GM18505 (cell line): Measurements from ENCODE around the gene MMP25.

Source experiments
- ATAC-seq: cut with Tn5 transposase; IDR thresholded peaks from one replicate; pipeline ENCODE4 v1.9.1; 2021; ENCODE audit not compliant: unreplicated experiment
- POLR2A ChIP-seq: IDR thresholded peaks from 4 replicates; pipeline ENCODE4 v1.6.1; 2011; ENCODE audit warnings: borderline replicate concordance; ENCODE audit not compliant: insufficient read depth, insufficient read length; ENCODE audit errors: extremely low read depth

Gene MMP25

DNA sequence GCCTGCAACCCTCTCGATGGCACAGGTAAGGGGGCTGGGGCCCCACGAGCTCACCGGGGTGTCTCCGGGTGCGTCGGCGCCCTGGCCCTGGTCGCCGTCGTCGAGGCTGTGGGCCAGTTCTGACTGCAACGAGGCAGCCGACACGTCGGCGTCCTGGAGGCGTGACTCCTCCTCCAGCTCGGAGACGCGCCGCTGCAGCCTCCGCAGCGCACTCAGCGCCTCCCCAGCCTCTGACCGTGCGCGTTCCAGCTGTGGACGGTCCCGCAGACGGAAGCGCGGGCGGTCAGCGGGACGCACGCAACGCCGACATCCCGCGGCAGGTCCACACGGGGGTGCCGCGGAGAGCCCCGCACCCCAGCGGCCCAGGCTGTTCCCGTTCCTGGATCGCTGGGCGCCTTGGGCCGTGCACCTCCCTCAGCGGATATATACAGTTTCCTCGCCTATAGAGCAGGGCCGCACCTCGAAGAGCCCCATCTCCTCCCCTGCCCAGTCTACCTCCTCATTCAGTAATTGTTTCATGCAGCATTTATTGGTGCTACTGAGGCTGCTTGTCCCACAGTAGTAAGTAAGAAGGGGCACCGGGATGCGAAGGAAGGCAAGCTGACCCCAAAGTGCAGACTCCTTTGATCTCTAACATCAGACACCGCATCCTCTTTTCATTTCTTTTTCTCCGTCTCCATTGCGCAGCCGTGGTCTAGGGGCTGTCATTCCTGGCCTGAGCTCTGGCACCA, 16.7 kb upstream of the MMP25 start:
- TF ChIP-seq POLR2A, result no peak
- ATAC-seq, result no peak

DNA sequence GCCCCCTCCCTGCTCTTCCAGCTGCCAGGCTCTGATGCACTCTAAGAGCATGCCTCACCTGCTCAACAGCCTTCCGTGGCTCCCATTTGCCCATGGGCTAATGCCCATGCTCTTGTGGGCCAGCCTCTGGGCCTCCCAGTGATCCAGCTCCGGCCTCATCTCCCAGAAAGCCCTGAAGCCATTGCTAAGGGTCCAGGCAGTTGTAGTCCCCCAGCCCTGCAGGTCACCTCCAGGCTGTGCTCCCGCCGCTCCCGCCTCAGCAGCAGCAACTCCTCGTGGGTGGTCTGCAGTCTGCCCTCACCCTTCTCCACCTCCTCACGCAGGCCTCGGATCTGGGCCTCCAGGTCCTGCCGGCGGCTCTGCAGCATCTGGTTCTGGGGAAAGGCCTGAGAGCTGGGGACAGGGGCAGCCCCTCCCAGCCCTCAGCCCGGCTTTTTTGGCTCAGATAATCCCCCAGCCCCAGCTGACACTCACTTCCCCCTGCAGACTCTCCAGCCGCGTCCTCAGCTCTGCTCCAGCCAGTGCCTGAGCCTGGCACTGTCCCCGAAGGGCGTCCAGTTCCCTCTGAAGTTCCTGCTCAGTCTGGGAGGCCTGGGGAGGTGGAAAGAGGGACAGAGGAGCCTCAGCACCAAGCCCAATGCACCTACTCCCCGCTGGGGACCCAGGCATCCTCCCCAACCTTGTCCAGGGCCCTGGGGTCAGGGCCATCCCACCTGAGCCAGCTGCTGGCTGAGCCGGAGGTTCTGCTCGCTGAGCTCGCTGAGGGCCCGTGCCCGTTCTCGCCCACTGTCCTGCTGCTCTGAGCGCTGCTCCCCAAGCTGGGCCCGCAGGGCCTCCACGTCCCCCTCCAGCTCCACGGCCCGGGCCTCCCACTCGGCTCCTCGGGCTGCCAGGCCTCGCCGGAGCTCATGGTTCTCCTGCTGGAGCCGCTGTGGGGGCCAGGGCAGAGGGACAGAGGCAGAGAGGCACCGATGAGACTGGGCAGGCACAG, 15.8 kb upstream of the MMP25 start:
- no peak for TF ChIP-seq POLR2A
- no peak for ATAC-seq

DNA sequence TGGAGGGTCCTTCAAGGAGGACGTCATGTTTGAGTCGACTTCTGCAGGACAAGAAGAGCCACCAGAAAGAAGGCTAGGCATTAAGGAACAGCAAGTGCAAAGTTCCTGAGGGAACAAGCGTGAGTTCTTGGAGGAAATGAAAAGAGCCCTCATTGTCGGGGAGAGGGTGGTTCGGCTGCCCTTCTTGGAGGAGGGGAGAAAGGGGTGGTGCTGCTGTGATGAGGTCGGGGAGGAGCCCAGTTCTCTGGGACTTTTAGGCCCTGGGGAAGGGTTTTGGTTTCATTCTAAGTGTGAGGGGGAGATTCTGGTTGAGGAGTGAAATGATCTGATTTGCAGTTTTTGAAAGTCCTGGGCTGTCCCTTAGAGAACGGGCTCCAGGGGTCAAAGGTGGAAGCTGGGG, 13.7 kb upstream of the MMP25 start:
- ATAC-seq, result no peak
- no peak for TF ChIP-seq POLR2A

DNA sequence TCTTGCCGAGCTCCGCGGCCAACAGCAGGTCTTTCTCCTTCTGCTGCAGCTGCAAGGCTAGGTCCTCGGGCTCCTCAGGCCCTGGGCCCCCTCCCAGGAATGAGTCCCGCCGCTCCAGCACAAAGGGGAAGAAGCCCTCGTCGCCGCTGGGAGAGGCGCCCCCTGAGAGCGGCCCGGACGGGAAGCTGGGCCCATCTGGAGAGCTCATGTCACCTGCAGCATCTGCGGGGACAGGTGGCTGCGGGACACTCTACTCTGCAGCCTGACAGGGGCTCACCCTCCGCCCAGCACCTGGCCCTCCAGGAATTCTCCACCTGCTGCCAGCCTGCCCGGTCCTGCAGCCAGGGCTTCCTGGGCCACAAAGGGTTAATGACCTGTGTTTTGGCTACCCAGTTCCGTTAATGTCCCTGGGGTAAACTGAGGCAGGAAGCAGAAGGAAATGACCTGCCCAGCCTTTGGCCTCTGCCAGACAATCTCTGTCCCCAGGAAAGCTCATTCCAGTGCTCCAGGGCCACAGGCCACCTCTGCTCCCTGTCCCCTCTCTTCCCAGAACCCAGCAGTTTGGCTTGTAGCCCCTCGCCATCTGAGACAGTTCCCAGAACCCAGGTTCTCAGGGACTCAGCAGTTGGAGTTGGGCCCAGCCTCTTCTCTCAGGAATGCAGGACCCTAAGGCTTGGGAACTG, 10.9 kb upstream of the MMP25 start:
- TF ChIP-seq POLR2A, result no peak
- no peak for ATAC-seq

DNA sequence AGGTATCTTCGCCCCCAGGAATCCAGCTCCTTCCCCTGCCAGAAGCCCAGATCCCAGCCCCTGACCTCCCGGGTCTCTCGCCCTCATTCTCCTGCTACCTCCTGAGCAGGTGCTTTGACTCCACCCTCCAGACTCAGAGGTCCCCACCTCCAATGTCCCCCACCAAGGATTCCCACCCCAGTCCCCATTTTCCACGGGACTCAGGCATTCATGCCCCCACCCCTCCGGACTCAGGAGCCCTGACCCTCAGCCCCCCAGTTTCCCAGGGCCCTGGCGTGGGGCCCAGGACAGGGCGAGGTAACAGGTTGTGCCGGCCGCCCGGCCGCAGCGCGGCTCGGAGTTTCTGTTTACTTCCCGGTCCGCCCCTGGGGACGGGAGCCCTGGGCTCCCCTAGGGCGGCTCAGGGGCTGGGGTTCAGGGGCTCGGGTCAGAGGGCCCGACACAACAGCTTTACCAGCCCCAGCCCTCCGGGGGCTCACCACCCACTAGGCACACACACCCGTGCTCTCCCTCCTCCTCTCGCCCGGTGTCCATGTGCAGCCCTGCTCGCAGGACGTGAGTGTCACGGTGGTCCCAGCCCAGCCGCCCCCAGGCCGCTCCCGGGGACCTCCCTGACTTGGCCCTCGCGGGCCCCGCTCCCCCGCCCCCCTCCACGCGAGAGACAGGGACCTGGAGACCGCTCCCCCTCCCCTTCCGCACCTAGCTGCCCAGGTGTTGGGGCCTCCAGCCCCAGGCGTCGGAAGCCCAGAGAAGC, 10.2 kb upstream of the MMP25 start:
- no peak for TF ChIP-seq POLR2A
- no peak for ATAC-seq

DNA sequence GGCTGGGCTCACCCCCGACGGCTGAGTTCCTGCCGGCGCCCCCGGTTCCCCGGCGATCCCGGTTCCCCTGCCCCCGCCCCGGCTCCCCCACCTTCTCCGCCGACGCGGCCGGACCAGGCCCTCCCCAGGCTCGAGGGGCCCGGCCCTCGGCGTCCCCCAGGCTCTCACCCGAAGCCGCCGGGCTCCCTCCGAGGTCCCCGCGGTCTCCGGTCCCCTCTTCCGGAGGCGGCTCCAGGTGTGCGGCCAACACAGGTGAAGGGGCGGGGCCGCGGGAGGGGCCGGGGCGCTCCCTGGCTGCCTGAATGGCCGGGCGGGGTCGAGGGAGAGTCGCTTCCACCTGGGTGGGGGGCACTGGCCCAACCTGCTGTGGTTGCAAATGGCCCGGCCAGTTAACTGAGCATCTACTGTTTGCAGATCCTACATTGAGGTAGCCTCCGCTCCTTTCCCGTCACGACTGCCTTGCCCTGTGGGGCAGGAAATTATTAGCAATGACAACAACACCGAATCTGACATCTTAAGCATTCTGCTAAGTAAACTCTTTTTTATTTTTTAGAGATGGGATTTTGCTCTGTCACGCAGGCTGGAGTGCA, 9.5 kb upstream of the MMP25 start, which contains the start of gene BICDL2:
Gene BICDL2, minus strand, starts transcription at position 219 of the 590 bp plus-strand sequence. CDS start 1,448 bp downstream, outside the sequence.
- no peak for TF ChIP-seq POLR2A

DNA sequence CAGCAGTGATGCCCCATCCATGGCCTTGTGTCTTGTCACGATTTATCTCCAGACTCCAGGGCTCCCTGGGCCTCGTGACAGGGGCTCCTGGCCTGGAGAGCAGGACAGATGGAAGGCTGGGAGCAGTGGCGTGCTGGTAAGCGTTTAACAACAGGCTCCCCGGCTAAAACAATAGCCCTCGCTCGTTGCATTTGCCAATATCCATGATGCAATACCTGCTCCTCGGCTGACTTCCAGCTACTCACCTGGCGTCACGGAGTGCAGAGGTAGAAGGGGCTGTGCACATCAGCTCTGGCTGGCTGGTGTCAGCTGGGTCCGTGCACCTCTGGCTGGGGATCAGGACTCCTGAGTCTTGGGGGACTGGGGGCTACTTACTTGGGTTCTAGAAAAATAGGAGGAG, 8.1 kb upstream of the MMP25 start:
- ATAC-seq, result no peak
- no peak for TF ChIP-seq POLR2A

More for the DNA sequence above, 9.5 kb upstream of the MMP25 start, which contains the start of gene BICDL2:
- no peak for ATAC-seq

DNA sequence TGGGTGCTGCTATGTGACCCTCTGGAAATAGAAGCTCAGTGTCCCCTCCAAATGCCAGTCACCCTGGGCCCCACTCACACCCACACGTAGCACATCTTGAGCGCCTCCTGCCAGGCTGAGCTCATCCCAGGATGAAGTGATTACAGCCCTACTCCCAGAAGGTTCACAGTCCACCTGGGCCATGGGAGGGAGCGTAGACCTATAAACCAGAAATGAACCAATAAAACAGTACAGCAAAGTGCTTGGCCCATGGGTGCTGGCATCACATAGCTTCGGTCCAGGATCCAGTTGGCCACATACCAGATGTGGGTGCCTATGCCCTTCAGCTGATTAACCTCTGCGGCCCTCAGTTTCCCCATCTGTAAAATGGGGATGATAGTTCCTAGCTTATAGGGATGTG, 7.5 kb upstream of the MMP25 start:
- no peak for TF ChIP-seq POLR2A
- no peak for ATAC-seq

DNA sequence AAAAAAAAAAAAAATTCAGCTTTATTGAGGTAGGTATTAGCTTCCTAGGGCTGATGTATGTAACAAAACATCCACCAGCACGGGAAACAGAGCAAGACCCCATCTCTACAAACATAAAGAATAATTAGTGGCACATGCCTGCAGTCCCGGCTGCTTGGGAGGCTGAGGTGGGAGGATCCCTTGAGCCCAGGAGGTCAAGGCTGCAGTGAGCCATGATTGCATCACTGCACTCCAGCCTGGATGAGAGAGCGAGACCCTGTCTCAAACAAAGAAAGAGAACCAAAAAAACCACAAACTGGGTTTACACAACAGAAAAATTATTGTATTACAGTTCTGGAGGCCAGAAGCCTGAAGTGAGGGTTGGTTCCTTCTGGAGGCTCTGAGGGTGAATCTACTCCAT, 4.0 kb upstream of the MMP25 start:
- ATAC-seq, result no peak
- no peak for TF ChIP-seq POLR2A

DNA sequence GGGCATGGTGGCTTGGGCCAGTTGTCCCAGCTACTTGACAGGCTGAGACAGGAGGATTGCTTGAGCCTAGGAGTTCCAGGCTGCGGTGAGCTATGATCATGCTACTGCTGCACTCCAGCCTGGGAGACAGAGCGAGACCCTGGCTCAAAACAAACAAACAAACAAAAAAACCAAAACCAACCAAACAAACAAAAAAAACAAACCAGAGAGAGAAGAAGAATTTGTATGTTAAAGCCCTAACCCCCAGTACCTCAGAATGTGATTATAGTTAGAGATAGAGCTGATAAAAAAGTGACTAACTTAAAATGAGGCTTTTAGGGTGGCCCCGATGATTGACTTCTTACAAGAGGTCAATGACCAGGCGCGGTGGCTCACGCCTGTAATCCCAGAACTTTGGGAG, 1.7 kb upstream of the MMP25 start:
- no peak for ATAC-seq
- no peak for TF ChIP-seq POLR2A

DNA sequence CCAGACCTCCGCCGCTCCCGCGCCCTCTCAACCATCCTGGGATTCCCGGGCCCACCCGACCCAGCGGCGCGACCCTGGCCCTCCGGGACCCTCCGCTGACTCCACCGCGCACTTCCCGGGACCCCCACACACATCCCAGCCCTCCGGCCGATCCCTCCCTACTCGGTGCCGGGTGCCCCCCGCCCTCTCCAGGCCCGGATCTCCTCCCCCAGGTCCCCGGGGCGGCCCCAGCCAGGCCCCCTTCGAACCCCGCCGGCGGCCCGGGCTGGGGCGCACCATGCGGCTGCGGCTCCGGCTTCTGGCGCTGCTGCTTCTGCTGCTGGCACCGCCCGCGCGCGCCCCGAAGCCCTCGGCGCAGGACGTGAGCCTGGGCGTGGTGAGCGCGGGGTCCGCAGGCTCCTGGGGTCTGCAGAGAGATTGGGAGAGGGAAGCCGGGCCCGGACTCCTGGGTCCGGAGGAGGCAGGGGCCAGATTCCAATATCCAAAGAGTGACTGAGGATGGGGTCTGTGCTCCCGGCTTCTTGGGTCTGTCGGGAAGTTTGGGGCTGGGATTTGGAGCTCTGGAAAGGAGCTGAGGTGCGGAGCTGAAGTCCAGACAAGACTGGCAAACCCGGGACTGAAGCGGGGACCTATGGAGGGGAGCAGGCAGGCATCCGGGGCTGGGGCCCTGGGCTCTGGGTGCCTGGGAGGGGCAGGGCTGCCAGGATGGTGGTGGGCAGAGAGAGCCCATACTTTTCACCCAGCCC, 453 bp downstream of the MMP25 start:
- no peak for TF ChIP-seq POLR2A
- no peak for ATAC-seq

DNA sequence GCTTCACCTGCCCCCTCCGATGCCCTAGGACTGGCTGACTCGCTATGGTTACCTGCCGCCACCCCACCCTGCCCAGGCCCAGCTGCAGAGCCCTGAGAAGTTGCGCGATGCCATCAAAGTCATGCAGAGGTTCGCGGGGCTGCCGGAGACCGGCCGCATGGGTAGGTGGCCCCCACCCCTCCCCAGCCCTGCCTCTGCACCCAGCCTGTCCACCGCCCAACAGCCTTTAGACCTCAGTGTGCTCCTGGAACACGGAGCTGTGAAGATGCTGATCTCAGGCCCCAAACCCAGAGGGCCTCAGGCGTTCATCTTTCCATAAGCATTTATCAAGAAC, 993 bp downstream of the MMP25 start:
- no peak for TF ChIP-seq POLR2A
- no peak for ATAC-seq
